CD14-positive monocyte (primary cell): Measurements from ENCODE around the gene PARP3. TPM values are rescaled to one million over a fixed set of nuclear protein-coding genes. Genes with fewer than 3 reads are reported as not detected.

Experiments used
- DNase-seq, 3 donors: peaks; one replicate each; pipeline ENCODE4 v3.0.0-alpha.2; 2011 to 2022
- H2AFZ ChIP-seq: 2 replicates; pipeline ENCODE4 v1.6.0; 2012; ENCODE audit warnings: mild to moderate bottlenecking, low read depth, low read length, inconsistent platforms; ENCODE audit not compliant: insufficient read depth, poor library complexity, severe bottlenecking
- H3K27ac ChIP-seq, 2 donors: 1 replicate in 1 of 2; 2 replicates in 1 of 2; pipeline ENCODE4 v1.5.1; 2012 to 2013; ENCODE audit warnings: low read length in 2 of 2, control low read depth in 1 of 2, inconsistent platforms in 1 of 2, low read depth in 1 of 2, mild to moderate bottlenecking in 1 of 2
- H3K27me3 ChIP-seq, 2 donors: one replicate each; pipeline versions ENCODE4 v1.6.0 to v1.6.1; 2011 to 2013; ENCODE audit warnings: low read length in 2 of 2; ENCODE audit not compliant: control insufficient read depth in 2 of 2, insufficient read depth in 2 of 2
- H3K36me3 ChIP-seq, 2 donors: replicated peaks in 1 of 2; 1 replicate in 1 of 2; 2 replicates in 1 of 2; pipeline versions ENCODE4 v1.5.1 to v1.6.1; 2012 to 2013; ENCODE audit warnings: low read length in 2 of 2, control low read depth in 1 of 2, inconsistent platforms in 1 of 2, mild to moderate bottlenecking in 1 of 2; ENCODE audit not compliant: insufficient read depth in 2 of 2, control insufficient read depth in 1 of 2
- H3K4me1 ChIP-seq, 2 donors: 1 replicate in 1 of 2; 2 replicates in 1 of 2; pipeline versions ENCODE4 v1.5.1 to v1.6.1; 2012 to 2013; ENCODE audit warnings: low read length in 2 of 2, control low read depth in 1 of 2, inconsistent platforms in 1 of 2, mild to moderate bottlenecking in 1 of 2, moderate library complexity in 1 of 2; ENCODE audit not compliant: insufficient read depth in 2 of 2, control insufficient read depth in 1 of 2
- H3K4me2 ChIP-seq: replicated peaks from 2 replicates; pipeline ENCODE3; 2012; ENCODE audit warnings: low read length, moderate library complexity, mild to moderate bottlenecking; ENCODE audit not compliant: poor library complexity, severe bottlenecking; ENCODE audit errors: extremely low read depth
- H3K4me3 ChIP-seq, 3 experiments: fragments of 200-600 bp in 1 of 3; sonication (generic) in 1 of 3; replicated peaks in 1 of 3; 1 replicate in 2 of 3; 2 replicates in 1 of 3; pipeline ENCODE4 v1.5.1; 2011 to 2013; ENCODE audit warnings: low read length in 3 of 3, mild to moderate bottlenecking in 3 of 3, control low read depth in 2 of 3, low read depth in 2 of 3, inconsistent platforms in 1 of 3, moderate library complexity in 1 of 3
- H3K79me2 ChIP-seq: 2 replicates; pipeline ENCODE4 v1.6.0; 2012; ENCODE audit warnings: mild to moderate bottlenecking, control low read depth, inconsistent platforms, low read length, moderate library complexity; ENCODE audit not compliant: insufficient read depth
- H3K9ac ChIP-seq: 2 replicates; pipeline ENCODE4 v1.6.0; 2017; ENCODE audit warnings: low read length, mild to moderate bottlenecking; ENCODE audit not compliant: insufficient read depth, poor library complexity, severe bottlenecking
- H3K9me3 ChIP-seq, 2 donors: replicated peaks in 1 of 2; 1 replicate in 1 of 2; 2 replicates in 1 of 2; pipeline versions ENCODE4 v1.5.1 to v1.6.1; 2012 to 2013; ENCODE audit warnings: low read length in 2 of 2, control low read depth in 1 of 2; ENCODE audit not compliant: control insufficient read depth in 1 of 2, insufficient read depth in 1 of 2
- H4K20me1 ChIP-seq: 2 replicates; pipeline ENCODE4 v1.6.0; 2012; ENCODE audit warnings: mild to moderate bottlenecking, low read length, control low read depth, moderate library complexity; ENCODE audit not compliant: insufficient read depth
- H3K27ac Mint-ChIP-seq, 7 donors: one replicate each; pipeline ENCODE4 v1.8.0; 2020; ENCODE audit warnings: mild to moderate bottlenecking in 7 of 7, mixed read lengths in 7 of 7, moderate library complexity in 6 of 7, inconsistent platforms in 2 of 7
- H3K27me3 Mint-ChIP-seq, 3 donors: one replicate each; pipeline ENCODE4 v1.8.0; 2021 to 2022; ENCODE audit warnings: low read depth in 3 of 3, mild to moderate bottlenecking in 3 of 3, mixed read lengths in 3 of 3, moderate library complexity in 3 of 3, inconsistent platforms in 1 of 3
- H3K36me3 Mint-ChIP-seq, 2 donors: one replicate each; pipeline ENCODE4 v1.8.0; 2020; ENCODE audit warnings: mixed read lengths in 2 of 2, inconsistent platforms in 1 of 2, mild to moderate bottlenecking in 1 of 2
- H3K4me1 Mint-ChIP-seq: one replicate; pipeline ENCODE4 v1.8.0; 2020; ENCODE audit warnings: mild to moderate bottlenecking, mixed read lengths
- H3K4me3 Mint-ChIP-seq, 2 donors: one replicate each; pipeline ENCODE4 v1.8.0; 2020; ENCODE audit warnings: mild to moderate bottlenecking in 2 of 2, mixed read lengths in 2 of 2, moderate library complexity in 1 of 2
- H3K9me3 Mint-ChIP-seq, 7 donors: one replicate each; pipeline ENCODE4 v1.8.0; 2020 to 2022; ENCODE audit warnings: mixed read lengths in 7 of 7, mild to moderate bottlenecking in 6 of 7, moderate library complexity in 6 of 7, inconsistent platforms in 2 of 7
- CTCF ChIP-seq: fragments of 200-600 bp; IDR thresholded peaks from one replicate; pipeline ENCODE4 v1.8.0; 2022; ENCODE audit warnings: antibody characterized with exemption, mild to moderate bottlenecking
- WGBS: methylation state at CpG from one replicate; pipeline ENCODE4 v1.1.5; 2013; ENCODE audit warnings: missing lambda C conversion rate; ENCODE audit not compliant: insufficient coverage; 5-methylcytosine and 5-hydroxymethylcytosine counted together
- intact Hi-C, 2 donors: fragments of 100-400 bp; cut with micrococcal nuclease; formaldehyde crosslinking; loops; one replicate each; pipeline versions ENCODE4 v1.15.0 to v1.15.1; 2023
- polyA plus RNA-seq, 3 donors: library from polyadenylated mRNA; depleted of rRNA in 1 of 3; unstranded in 2 of 3; stranded (reverse) in 1 of 3; fragments of 300-500 nt in 2 of 3; fragments of >200 nt in 1 of 3; fragmentation: Illumina TruSeq in 2 of 3; gene quantifications; 1 replicate in 2 of 3; 2 replicates in 1 of 3; pipeline ENCODE4 v1.2.3, GENCODE V29; 2012 to 2021

The PARP3 gene
- polyA plus RNA-seq, 3 donors: 1.2 to 6.9 (median 1.7) TPM

GRCh38 chr3:51985063-51985462 lies 42.9 kb downstream of the PARP3 start:
- 100% methylated on average over 1 of the region's 6 CpGs for WGBS

More at GRCh38 chr3:51985063-51985462, 42.9 kb downstream of the PARP3 start:
- Mint-ChIP-seq H3K27me3 (peaks cover 0 to 4% (median 0%) of the 10 kb centered on the region in 3 donors), H3K27ac (no peak overlapping the region), H3K9me3 (peaks cover 0 to 2% (median 0%) of the 10 kb centered on the region in 7 donors), H3K36me3 (peaks cover 0 to 7% of the 10 kb centered on the region in 2 donors), H3K4me3 (no peak overlapping the region), H3K4me1 (peaks cover 25% of the 10 kb centered on the region)
- H3K4me2 ChIP-seq: no peak overlapping the region
- H4K20me1 ChIP-seq: no peaks in the 10 kb centered on the region
- no peaks in the 10 kb centered on the region for H3K9me3 ChIP-seq
- H3K4me3 ChIP-seq: no peak overlapping the region
- peaks cover 5% of the 10 kb centered on the region for H3K79me2 ChIP-seq
- H3K9ac ChIP-seq: no peak overlapping the region
- no peak overlapping the region for H3K27ac ChIP-seq
- DNase-seq: no peak
- intact Hi-C loops: no loop called here
- H3K4me1 ChIP-seq: peaks cover 19 to 25% of the 10 kb centered on the region in 2 donors
- no peak overlapping the region for H2AFZ ChIP-seq
- no peaks in the 10 kb centered on the region for H3K36me3 ChIP-seq
- H3K27me3 ChIP-seq: no peaks in the 10 kb centered on the region
- no peak for TF ChIP-seq CTCF
